MCF 10A (cell line): ENCODE results near the gene GAP43. TPM values are rescaled to one million over a fixed set of nuclear protein-coding genes. Genes with fewer than 3 reads are reported as not detected.
A peak's percentile ranks its signal among the peaks of the same experiment; 100 is the strongest.

Source experiments
- Bru-seq: library from RNA; stranded (reverse); fragments of 400-500 nt; gene quantifications from one replicate; lab custom pipeline; 2021; lab: Mats Ljungman, UMichigan
- BruChase-seq, 2 experiments: library from RNA; stranded (reverse); fragments of 400-500 nt; gene quantifications; one replicate each; lab custom pipeline; 2021; lab: Mats Ljungman, UMichigan
- BruUV-seq: library from RNA; stranded (reverse); fragments of 400-500 nt; replicated peaks from 2 replicates; lab custom pipeline; 2021; lab: Mats Ljungman, UMichigan
- CTCF ChIA-PET: fragments of 300-600 bp; sonication (Branson Sonifier 250); formaldehyde crosslinking; extraction: SDS; loops from one replicate; lab custom pipeline; 2021; ENCODE audit warnings: antibody characterized with exemption, inconsistent platforms; lab: Yijun Ruan, JAX
- POLR2A ChIA-PET: fragments of 300-600, 350-650 bp; sonication (Branson Sonifier 250); formaldehyde crosslinking; extraction: SDS; loops from one replicate; lab custom pipeline; 2020; ENCODE audit warnings: antibody characterized with exemption, inconsistent platforms; lab: Yijun Ruan, JAX
- DNase-seq: peaks from one replicate; pipeline ENCODE4 v3.0.0-alpha.2; 2018; ENCODE audit not compliant: unreplicated experiment
- H3K27ac Mint-ChIP-seq: one replicate; pipeline ENCODE4 v1.8.0; 2022; ENCODE audit warnings: mild to moderate bottlenecking, low read depth, mixed read lengths; ENCODE audit not compliant: unreplicated experiment
- H3K27me3 Mint-ChIP-seq: one replicate; pipeline ENCODE4 v1.8.0; 2022; ENCODE audit warnings: mixed read lengths; ENCODE audit not compliant: insufficient read depth, unreplicated experiment
- H3K36me3 Mint-ChIP-seq: one replicate; pipeline ENCODE4 v1.8.0; 2022; ENCODE audit warnings: mild to moderate bottlenecking, moderate library complexity, mixed read lengths; ENCODE audit not compliant: insufficient read depth, unreplicated experiment
- H3K4me1 Mint-ChIP-seq: one replicate; pipeline ENCODE4 v1.8.0; 2022; ENCODE audit warnings: mixed read lengths; ENCODE audit not compliant: insufficient read depth, unreplicated experiment
- H3K4me3 Mint-ChIP-seq: one replicate; pipeline ENCODE4 v1.8.0; 2022; ENCODE audit warnings: mild to moderate bottlenecking, moderate library complexity, mixed read lengths; ENCODE audit not compliant: unreplicated experiment
- H3K9me3 Mint-ChIP-seq: one replicate; pipeline ENCODE4 v1.8.0; 2022; ENCODE audit warnings: mixed read lengths; ENCODE audit not compliant: unreplicated experiment
- intact Hi-C: fragments of 100-400 bp; cut with micrococcal nuclease; formaldehyde crosslinking; loops from 2 replicates; pipeline ENCODE4 v1.14.1; 2022
- long read RNA-seq: library from polyadenylated mRNA; stranded (forward); transcript quantifications from one replicate; pipeline ENCODE4 v2.0.0, GENCODE V29; 2022
- total RNA-seq: library from RNA; stranded (reverse); gene quantifications from 2 replicates; pipeline ENCODE4 v1.2.3, GENCODE V29; 2022
- TF ChIP-seq, protein P1 (sequence below): fragments of 200-600 bp; IDR thresholded peaks from one replicate; pipeline ENCODE4 v1.8.0; 2022; ENCODE audit warnings: antibody characterized with exemption, mild to moderate bottlenecking; ENCODE audit not compliant: unreplicated experiment

The GAP43 gene, protein sequence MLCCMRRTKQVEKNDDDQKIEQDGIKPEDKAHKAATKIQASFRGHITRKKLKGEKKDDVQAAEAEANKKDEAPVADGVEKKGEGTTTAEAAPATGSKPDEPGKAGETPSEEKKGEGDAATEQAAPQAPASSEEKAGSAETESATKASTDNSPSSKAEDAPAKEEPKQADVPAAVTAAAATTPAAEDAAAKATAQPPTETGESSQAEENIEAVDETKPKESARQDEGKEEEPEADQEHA
- total RNA-seq (not detected in 2 replicates), Bru-seq, nascent RNA (percentile 4 among the genes with signal in this experiment), BruChase-seq, experiment 1, labeled RNA remaining after a 6-hour chase (percentile 3 among the genes with signal in this experiment), BruChase-seq, experiment 2, labeled RNA remaining after a 2-hour chase (percentile 4 among the genes with signal in this experiment)
- long read RNA-seq = 0 reads

DNA sequence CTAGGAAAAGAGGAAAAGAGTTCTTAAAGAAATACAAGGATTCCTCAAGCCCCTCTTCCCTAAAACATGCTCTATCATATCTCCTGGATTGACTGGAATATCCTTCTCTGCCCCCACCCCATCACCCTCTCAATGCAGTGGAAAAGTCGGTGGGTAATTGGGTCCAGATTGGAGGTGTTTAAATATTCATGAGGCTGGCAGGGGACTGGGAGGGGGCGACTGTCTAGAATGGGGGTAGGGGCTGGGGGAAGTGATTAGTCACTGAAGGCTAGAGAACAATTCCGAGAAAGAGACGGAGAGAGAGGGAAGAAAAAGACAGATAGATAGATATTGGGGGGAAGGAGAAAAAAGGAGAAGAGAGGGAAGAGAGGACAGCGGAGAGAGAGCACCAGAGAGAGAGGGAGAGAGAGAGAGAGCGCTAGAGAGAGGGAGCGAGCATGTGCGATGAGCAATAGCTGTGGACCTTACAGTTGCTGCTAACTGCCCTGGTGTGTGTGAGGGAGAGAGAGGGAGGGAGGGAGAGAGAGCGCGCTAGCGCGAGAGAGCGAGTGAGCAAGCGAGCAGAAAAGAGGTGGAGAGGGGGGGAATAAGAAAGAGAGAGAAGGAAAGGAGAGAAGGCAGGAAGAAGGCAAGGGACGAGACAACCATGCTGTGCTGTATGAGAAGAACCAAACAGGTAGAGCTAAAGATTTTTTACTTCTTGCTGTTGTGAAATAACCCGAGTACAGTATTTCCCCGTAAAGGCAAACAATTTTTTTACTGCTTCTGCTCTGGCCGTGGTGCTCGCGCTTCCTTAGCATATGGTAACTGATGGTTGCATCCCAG is at the start of gene GAP43:
GAP43 (plus strand) TSS at position 467 of the 825 bp plus-strand sequence; CDS start at position 647, 180 bp downstream.
- TF ChIP-seq, protein P1, sequence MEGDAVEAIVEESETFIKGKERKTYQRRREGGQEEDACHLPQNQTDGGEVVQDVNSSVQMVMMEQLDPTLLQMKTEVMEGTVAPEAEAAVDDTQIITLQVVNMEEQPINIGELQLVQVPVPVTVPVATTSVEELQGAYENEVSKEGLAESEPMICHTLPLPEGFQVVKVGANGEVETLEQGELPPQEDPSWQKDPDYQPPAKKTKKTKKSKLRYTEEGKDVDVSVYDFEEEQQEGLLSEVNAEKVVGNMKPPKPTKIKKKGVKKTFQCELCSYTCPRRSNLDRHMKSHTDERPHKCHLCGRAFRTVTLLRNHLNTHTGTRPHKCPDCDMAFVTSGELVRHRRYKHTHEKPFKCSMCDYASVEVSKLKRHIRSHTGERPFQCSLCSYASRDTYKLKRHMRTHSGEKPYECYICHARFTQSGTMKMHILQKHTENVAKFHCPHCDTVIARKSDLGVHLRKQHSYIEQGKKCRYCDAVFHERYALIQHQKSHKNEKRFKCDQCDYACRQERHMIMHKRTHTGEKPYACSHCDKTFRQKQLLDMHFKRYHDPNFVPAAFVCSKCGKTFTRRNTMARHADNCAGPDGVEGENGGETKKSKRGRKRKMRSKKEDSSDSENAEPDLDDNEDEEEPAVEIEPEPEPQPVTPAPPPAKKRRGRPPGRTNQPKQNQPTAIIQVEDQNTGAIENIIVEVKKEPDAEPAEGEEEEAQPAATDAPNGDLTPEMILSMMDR = no peak
- no peak for DNase-seq
- H3K4me3 Mint-ChIP-seq = no peak within 1 kb of the TSS
- no peak within 1 kb of the TSS for H3K27ac Mint-ChIP-seq
- POLR2A ChIA-PET = no interaction called here
- no peaks in the 10 kb centered on the region for H3K27me3 Mint-ChIP-seq
- CTCF ChIA-PET = no interaction called here
- H3K4me1 Mint-ChIP-seq = no peaks in the 10 kb centered on the region
- no peaks in the 10 kb centered on the region for H3K9me3 Mint-ChIP-seq
- no TSS peak for BruUV-seq
- intact Hi-C loops = no loop called here
- H3K36me3 Mint-ChIP-seq = no peaks in the 10 kb centered on the region

DNA sequence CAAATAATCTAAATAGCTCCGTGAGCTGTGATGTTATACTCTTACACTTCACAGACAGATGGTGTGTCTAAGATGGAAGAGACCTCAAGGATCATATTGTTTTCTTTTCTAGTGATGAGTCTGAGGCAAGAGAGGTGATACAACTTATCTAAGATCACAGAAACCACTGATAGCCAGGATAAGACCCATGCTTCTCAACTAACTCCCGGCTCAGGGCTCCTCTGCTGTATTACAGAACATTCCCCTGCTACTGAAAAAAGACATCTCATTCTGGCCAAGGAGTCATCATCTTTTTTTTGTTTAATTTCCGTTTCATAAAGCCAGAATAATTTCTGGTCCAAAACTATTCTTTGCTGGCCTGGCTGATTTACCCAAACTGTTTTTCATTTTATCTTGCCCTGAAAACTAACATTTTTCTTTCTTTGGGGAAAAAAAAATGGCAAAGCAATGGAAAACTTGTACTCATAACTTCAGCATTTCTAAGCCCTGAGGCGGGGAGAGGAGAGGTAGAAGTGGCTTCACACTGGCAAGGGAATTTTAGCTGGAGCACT is 46.9 kb upstream of the GAP43 start:
- H3K27ac Mint-ChIP-seq = no peak overlapping the region
- H3K36me3 Mint-ChIP-seq = no peaks in the 10 kb centered on the region
- CTCF ChIA-PET = interaction anchor here (0.6 kb wide), 1 partner anchor 11 kb away, joined by 4 read pairs; no protein-coding TSS in a partner anchor
- TF ChIP-seq, protein P1 = no peak
- no peak overlapping the region for H3K4me3 Mint-ChIP-seq
- no peaks in the 10 kb centered on the region for H3K27me3 Mint-ChIP-seq
- peaks cover 7% of the 10 kb centered on the region for H3K4me1 Mint-ChIP-seq
- no peak for DNase-seq
- POLR2A ChIA-PET = no interaction called here
- BruUV-seq = no TSS peak
- no peaks in the 10 kb centered on the region for H3K9me3 Mint-ChIP-seq
- intact Hi-C loops = no loop called here

DNA sequence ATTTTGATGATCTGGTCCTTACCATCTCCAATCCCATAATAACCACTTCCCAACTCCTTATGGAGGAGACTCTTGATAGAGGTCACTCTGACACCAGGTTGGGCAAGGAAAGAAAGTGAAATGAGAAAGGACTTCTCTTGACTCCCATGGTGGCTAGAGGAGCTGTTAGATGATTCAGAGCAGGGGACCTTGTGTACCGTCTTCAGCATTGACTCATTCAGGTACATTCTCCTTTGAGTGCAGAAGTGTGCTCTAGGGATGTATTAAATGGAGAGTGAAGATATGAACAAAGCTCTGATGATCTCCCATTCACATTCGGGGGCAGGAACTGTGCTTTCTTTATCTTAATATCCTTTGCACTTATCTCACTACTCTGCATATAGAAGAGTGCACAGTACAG is 46.3 kb upstream of the GAP43 start:
- Mint-ChIP-seq H3K36me3 (no peaks in the 10 kb centered on the region), H3K4me1 (peaks cover 13% of the 10 kb centered on the region), H3K27me3 (no peaks in the 10 kb centered on the region), H3K27ac (no peak overlapping the region), H3K4me3 (no peak overlapping the region), H3K9me3 (no peaks in the 10 kb centered on the region)
- ChIA-PET CTCF (interaction anchor here (0.6 to 1.2 kb wide), 2 partner anchors 15 to 137 kb away, joined by 3 to 4 read pairs; no protein-coding TSS in a partner anchor), POLR2A (no interaction called here)
- no peak for DNase-seq
- intact Hi-C loops = no loop called here
- BruUV-seq = no TSS peak
- TF ChIP-seq, protein P1 = no peak
